Measurements from ENCODE around the gene ARHGEF1.

DNA sequence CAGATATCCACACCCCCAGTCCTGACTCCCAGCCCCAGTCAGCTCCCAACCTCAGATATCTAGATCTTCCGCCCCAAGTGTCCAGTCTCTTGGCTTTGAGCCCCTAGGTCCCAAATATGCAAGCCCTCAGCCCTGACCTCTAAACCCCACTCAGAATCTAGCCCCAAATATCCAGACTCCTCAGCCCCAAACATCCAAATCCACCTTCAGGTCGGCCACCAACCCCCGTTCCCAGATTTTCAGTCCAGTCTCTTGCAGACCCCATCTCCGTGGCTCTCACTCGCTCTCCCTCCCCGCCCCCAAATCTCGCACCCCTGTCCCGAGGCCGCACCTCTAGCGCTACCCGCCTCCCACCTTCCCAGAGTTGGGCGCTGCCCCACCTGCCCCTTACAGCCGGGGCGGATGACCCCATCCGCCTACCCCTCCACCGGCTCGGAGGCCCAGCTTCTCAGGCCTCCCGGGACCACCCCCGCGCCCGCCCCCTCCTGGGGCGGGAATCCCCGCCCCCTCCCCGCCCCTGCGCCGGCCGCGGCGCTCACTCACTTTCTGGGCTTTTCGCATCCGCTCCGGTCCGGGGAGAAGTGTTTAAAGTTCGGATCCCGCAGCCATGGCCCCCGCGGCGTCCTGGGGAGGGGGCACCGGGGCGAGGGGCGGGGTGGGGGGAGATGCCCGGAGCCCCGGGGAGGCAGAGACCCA, 44.7 kb downstream of the ARHGEF1 start:
- TF ChIP-seq, protein P1, sequence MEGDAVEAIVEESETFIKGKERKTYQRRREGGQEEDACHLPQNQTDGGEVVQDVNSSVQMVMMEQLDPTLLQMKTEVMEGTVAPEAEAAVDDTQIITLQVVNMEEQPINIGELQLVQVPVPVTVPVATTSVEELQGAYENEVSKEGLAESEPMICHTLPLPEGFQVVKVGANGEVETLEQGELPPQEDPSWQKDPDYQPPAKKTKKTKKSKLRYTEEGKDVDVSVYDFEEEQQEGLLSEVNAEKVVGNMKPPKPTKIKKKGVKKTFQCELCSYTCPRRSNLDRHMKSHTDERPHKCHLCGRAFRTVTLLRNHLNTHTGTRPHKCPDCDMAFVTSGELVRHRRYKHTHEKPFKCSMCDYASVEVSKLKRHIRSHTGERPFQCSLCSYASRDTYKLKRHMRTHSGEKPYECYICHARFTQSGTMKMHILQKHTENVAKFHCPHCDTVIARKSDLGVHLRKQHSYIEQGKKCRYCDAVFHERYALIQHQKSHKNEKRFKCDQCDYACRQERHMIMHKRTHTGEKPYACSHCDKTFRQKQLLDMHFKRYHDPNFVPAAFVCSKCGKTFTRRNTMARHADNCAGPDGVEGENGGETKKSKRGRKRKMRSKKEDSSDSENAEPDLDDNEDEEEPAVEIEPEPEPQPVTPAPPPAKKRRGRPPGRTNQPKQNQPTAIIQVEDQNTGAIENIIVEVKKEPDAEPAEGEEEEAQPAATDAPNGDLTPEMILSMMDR (IDR thresholded peaks at IDR 0.05), result no peak
- TF ChIP-seq POLR2A (IDR thresholded peaks at IDR 0.05; ENCODE audit: low read depth) (no peak), POLR2AphosphoS5 (IDR thresholded peaks at IDR 0.05) (no peak), EP300 (IDR thresholded peaks at IDR 0.05) (no peak)
